ENCODE measurements around the gene XPR1. TPM values are rescaled to one million over a fixed set of nuclear protein-coding genes. Genes with fewer than 3 reads are reported as not detected.
"Not testable (repeated sequence)": the region's sequence is repeated elsewhere in the genome, so short reads cannot be mapped to it uniquely, and the experiment has no call there.

The XPR1 gene
- total RNA-seq, 4 donors from 2014 or later, result 10.0 to 29.7 (median 26.2) TPM

DNA sequence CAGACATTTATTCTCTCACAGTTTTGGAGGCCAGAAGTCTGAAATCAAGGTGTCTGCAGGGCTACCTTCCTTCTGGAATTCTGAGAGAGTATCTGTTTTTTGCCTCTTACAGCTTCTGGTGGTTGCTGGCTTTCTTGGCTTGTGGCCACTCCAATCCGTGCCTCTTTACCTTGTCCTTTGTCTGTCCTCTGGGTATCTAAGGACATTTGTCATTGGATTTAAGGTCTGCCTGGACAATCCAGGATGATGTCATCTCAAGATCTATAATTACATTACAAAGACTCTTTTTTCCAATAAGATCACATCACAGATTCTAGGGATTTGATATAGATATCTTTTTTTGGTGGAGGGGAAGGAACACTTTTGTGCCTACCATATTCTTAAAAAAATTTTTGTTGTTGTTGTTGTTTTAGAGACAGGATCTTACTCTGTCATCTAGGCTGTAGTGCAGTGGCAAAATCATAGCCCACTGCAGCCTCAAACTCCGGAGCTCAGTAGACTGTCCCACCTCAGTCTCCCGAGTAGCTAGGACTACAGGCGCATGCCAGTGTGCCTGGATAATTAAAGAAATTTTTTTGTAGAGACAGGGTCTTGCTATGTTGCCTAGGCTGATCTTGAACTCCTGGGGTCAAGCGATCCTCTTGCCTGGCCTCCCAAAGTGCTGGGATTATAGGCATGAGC, 61.9 kb downstream of the XPR1 start:
- intact Hi-C loops (cut with DNase I; ENCODE audit: low total_unique reads), result no loop called here
- no peaks in the 10 kb centered on the region for H3K4me1 ChIP-seq
- TF ChIP-seq, protein P1, sequence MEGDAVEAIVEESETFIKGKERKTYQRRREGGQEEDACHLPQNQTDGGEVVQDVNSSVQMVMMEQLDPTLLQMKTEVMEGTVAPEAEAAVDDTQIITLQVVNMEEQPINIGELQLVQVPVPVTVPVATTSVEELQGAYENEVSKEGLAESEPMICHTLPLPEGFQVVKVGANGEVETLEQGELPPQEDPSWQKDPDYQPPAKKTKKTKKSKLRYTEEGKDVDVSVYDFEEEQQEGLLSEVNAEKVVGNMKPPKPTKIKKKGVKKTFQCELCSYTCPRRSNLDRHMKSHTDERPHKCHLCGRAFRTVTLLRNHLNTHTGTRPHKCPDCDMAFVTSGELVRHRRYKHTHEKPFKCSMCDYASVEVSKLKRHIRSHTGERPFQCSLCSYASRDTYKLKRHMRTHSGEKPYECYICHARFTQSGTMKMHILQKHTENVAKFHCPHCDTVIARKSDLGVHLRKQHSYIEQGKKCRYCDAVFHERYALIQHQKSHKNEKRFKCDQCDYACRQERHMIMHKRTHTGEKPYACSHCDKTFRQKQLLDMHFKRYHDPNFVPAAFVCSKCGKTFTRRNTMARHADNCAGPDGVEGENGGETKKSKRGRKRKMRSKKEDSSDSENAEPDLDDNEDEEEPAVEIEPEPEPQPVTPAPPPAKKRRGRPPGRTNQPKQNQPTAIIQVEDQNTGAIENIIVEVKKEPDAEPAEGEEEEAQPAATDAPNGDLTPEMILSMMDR (IDR thresholded peaks at IDR 0.05), result no peak
- TF ChIP-seq POLR2A (IDR thresholded peaks at IDR 0.05), result no peak
- no peak overlapping the region for H3K27ac ChIP-seq
- no peaks in the 10 kb centered on the region for H3K36me3 ChIP-seq
- DNase-seq, result no peak
- H3K27me3 ChIP-seq, result no peaks in the 10 kb centered on the region
- peaks cover 0 to 9% of the 10 kb centered on the region in 2 donors for H3K9me3 ChIP-seq
- no peak overlapping the region for H3K4me3 ChIP-seq

DNA sequence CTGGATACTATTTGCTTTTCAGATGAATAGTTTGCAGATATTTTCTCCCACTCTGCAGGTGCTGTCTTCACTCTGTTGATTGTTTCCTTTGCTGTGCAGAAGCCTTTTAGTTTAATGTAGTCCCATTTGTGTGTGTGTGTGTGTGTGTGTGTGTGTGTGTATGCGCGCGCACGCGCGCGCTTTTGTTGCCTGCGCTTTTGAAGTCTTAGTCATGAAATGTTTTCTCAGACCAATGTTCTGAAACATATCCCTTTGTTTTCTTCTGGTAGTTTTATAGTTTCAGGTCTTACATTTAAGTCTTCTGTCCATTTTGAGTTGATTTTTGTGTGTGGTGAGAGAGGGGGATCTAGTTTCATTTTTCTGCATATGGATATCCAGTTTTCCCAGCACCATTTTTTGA, 63.5 kb downstream of the XPR1 start:
- peaks cover 0 to 9% of the 10 kb centered on the region in 2 donors for H3K9me3 ChIP-seq
- H3K4me1 ChIP-seq, result no peaks in the 10 kb centered on the region
- no peak overlapping the region for H3K27ac ChIP-seq
- TF ChIP-seq, protein P1 (IDR thresholded peaks at IDR 0.05), result no peak
- no peak for TF ChIP-seq POLR2A (IDR thresholded peaks at IDR 0.05)
- no peaks in the 10 kb centered on the region for H3K36me3 ChIP-seq
- H3K4me3 ChIP-seq, result no peak overlapping the region
- no peaks in the 10 kb centered on the region for H3K27me3 ChIP-seq
- DNase-seq, result no peak
- intact Hi-C loops (cut with DNase I; ENCODE audit: low total_unique reads), result no loop called here

DNA sequence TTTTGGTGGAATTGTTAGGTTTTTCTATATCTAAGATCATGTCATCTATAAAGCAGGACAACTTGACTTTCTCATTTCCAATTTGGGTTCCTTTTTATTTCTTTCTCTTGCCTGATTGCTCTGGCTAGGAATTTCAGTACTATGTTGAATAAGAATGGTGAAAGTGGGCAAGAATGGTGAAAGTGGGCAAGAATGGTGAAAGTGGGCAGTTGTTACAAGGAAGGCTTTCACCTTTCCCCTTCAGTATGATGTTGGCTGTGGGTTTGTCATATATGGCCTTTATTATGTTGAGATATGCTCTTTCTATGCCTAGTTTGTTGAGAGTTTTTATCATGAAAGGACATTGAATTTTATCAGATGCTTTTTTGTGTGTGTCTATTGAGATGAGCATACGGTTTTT, 64.5 kb downstream of the XPR1 start:
- TF ChIP-seq, protein P1 (IDR thresholded peaks at IDR 0.05), result no peak
- no peak for TF ChIP-seq POLR2A (IDR thresholded peaks at IDR 0.05)
- Histone ChIP-seq H3K4me1 (no peaks in the 10 kb centered on the region), H3K36me3 (no peaks in the 10 kb centered on the region)

DNA sequence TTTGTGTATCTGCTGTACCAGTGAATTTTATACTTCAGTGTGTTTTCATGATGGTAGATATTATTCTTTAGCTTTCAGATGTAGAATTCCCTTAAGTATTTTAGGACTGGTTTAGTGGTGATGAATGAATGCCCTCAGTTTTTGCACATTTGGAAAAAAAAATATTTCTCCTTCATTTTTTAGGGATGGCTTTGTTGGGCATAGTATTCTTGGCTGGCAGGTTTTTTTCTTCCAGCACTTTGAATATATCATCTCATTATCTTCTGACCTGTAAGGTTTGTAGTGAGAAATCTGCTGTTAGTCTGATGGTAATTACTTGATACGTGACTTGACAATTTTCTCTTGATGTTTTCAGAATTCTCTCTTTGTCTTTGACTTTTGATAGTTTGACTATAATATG, 66.8 kb downstream of the XPR1 start:
- DNase-seq, result no peak
- Histone ChIP-seq H3K4me3 (no peak overlapping the region), H3K27ac (no peak overlapping the region), H3K4me1 (no peaks in the 10 kb centered on the region), H3K36me3 (no peaks in the 10 kb centered on the region), H3K27me3 (no peaks in the 10 kb centered on the region), H3K9me3 (peaks cover 0 to 19% of the 10 kb centered on the region in 2 donors)
- intact Hi-C loops (cut with DNase I; ENCODE audit: low total_unique reads), result no loop called here
- TF ChIP-seq, protein P1 (IDR thresholded peaks at IDR 0.05), result no peak
- no peak for TF ChIP-seq POLR2A (IDR thresholded peaks at IDR 0.05)

More for the DNA sequence above, 64.5 kb downstream of the XPR1 start:
- H3K27ac ChIP-seq, result no peak overlapping the region
- intact Hi-C loops (cut with DNase I; ENCODE audit: low total_unique reads), result no loop called here
- H3K27me3 ChIP-seq, result no peaks in the 10 kb centered on the region
- DNase-seq, result no peak
- peaks cover 0 to 9% of the 10 kb centered on the region in 2 donors for H3K9me3 ChIP-seq
- no peak overlapping the region for H3K4me3 ChIP-seq

DNA sequence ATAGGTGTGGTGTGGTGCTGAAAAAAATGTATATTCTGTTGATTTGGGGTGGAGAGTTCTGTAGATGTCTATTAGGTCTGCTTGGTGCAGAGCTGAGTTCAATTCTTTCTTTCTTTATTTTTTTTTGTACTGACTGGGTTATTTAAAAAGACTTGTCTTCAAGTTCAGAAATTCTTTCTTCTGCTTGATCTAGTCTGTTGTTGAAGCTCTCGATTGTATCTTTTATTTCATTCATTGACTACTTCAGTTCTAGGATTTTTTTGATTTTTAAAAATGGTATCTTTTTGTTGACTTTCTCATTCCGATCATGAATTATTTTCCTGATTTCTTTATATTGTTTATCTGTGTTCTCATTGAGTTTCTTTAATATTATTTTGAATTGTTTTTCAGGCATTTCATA, 70.6 kb downstream of the XPR1 start:
- intact Hi-C loops (cut with DNase I; ENCODE audit: low total_unique reads); H3K4me3 ChIP-seq; H3K27ac ChIP-seq; DNase-seq; H3K27me3 ChIP-seq; H3K36me3 ChIP-seq; H3K4me1 ChIP-seq: not testable (repeated sequence)
- peaks cover 0 to 20% of the 10 kb centered on the region in 2 donors for H3K9me3 ChIP-seq

DNA sequence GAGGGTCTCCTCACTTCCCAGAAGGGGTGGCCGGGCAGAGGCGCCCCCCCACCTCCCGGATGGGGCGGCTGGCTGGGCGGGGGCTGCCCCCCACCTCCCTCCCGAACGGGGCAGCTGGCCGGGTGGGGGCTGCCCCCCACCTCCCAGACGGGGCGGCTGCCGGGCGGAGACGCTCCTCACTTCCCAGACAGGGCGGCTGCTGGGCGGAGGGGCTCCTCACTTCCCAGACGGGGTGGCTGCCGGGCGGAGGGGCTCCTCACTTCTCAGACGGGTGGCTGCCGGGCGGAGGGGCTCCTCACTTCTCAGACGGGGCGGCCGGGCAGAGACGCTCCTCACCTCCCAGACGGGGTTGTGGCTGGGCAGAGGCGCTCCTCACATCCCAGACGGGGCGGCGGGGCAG, 78.9 kb downstream of the XPR1 start:
- H3K4me1 ChIP-seq; H3K9me3 ChIP-seq; H3K27ac ChIP-seq; H3K4me3 ChIP-seq; H3K36me3 ChIP-seq; DNase-seq; H3K27me3 ChIP-seq; intact Hi-C loops (cut with DNase I; ENCODE audit: low total_unique reads): not testable (repeated sequence)

DNA sequence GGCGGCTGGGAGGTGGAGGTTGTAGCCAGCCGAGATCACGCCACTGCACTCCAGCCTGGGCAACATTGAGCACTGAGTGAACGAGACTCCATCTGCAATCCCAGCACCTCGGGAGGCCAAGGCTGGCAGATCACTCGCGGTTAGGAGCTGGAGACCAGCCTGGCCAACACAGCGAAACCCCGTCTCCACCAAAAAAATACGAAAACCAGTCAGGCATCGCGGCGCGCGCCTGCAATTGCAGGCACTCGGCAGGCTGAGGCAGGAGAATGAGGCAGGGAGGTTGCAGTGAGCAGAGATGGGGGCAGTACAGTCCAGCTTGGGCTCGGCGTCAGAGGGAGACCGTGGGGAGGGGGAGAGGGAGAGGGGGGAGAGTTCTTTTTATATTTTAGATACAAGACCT, 79.4 kb downstream of the XPR1 start:
- H3K4me3 ChIP-seq; H3K4me1 ChIP-seq; intact Hi-C loops (cut with DNase I; ENCODE audit: low total_unique reads): not testable (repeated sequence)

More for the DNA sequence above, 79.4 kb downstream of the XPR1 start:
- H3K27me3 ChIP-seq, DNase-seq, H3K9me3 ChIP-seq, H3K27ac ChIP-seq, H3K36me3 ChIP-seq: not testable (repeated sequence)

All from uterus (tissue), 4 donors.